Measurements from ENCODE around the gene MACROD2. TPM values are rescaled to one million over a fixed set of nuclear protein-coding genes. Genes with fewer than 3 reads are reported as not detected.

The MACROD2 gene
- total and polyA plus RNA-seq, 11 donors: 0.54 to 5.4 (median 2.4) TPM

DNA sequence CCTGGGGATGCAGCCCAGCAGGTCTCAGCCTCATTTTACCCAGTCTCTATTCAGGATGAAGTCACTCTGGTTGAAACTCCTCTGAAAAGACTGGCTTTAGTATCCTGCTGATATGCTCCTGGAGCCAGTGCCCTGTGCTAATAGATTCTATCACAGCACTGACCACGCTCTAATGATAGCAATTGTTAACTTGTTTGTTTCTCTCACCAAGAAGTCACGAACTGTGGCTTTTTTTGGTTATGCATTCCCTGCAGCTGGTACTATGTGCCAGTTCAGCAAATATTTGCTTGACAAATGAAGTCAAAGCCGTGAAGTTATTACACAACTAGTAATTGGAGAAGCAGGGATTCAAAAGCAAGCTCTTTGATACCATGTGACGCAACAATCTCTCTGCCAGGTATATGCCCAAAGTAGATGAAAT lies 1823.3 kb downstream of the MACROD2 start:
- Histone ChIP-seq H3K36me3 (no peaks in the 10 kb centered on the region), H3K27me3 (no peaks in the 10 kb centered on the region), H3K27ac (no peak overlapping the region), H3K9me3 (no peaks in the 10 kb centered on the region), H3K4me3 (no peak overlapping the region), H3K4me1 (no peaks in the 10 kb centered on the region)
- ATAC-seq (no peak), DNase-seq (no peak)
- TF ChIP-seq, protein P1, sequence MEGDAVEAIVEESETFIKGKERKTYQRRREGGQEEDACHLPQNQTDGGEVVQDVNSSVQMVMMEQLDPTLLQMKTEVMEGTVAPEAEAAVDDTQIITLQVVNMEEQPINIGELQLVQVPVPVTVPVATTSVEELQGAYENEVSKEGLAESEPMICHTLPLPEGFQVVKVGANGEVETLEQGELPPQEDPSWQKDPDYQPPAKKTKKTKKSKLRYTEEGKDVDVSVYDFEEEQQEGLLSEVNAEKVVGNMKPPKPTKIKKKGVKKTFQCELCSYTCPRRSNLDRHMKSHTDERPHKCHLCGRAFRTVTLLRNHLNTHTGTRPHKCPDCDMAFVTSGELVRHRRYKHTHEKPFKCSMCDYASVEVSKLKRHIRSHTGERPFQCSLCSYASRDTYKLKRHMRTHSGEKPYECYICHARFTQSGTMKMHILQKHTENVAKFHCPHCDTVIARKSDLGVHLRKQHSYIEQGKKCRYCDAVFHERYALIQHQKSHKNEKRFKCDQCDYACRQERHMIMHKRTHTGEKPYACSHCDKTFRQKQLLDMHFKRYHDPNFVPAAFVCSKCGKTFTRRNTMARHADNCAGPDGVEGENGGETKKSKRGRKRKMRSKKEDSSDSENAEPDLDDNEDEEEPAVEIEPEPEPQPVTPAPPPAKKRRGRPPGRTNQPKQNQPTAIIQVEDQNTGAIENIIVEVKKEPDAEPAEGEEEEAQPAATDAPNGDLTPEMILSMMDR (IDR thresholded peaks at IDR 0.05): no peak
- TF ChIP-seq POLR2A (IDR thresholded peaks at IDR 0.05): no peak
- intact Hi-C loops (cut with DNase I): no loop called here
- 76 to 92% (median 80%) methylated on average over 4 of the region's 4 CpGs for WGBS, 4 donors

DNA sequence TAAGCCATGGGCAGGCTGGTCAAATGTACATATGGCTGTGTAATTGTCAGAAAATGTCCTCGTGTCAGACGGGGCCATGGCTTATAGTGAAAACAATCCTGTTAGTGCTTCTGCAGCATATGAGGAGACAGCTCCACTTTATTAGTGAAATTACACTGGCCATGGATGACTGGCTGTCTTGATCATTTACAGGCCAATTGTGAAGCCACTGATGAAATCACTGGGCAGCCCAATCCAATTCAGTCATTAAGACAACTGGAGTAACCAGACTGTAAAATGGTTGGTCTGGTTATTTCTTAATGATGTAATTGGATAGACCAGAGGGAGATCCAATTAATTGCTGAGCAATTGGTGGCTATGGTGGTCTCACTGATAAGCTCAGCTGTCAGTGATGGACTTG lies 1828.4 kb downstream of the MACROD2 start:
- H3K27me3 ChIP-seq: no peaks in the 10 kb centered on the region
- DNase-seq (no peak), ATAC-seq (no peak)
- no peak overlapping the region for H3K27ac ChIP-seq
- H3K4me1 ChIP-seq: no peaks in the 10 kb centered on the region
- H3K4me3 ChIP-seq: no peak overlapping the region
- TF ChIP-seq, protein P1 (IDR thresholded peaks at IDR 0.05): no peak
- no peak for TF ChIP-seq POLR2A (IDR thresholded peaks at IDR 0.05)
- no peaks in the 10 kb centered on the region for H3K9me3 ChIP-seq
- H3K36me3 ChIP-seq: no peaks in the 10 kb centered on the region
- intact Hi-C loops (cut with DNase I): no loop called here
- WGBS, 4 donors: 47 to 93% (median 58%) methylated on average over 2 of the region's 2 CpGs

DNA sequence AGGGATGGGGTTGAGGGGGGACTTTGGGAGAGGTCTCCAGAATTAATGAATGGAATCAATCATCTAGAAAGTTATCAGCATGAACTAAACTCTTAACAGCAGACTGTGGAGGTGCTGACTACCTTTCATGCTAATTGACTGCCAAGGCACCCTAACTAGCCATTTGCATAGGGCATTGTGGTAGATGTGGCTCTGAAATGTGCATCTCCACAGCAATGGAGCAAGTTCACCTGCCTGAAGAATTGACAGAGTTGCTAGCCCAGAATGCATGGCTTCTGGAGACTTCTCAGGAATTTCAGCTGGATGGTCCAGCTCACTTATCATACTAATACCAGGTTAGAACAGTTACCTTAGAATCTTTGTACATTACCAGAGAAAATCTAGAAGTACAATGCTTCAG lies 1832.3 kb downstream of the MACROD2 start:
- Histone ChIP-seq H3K36me3 (no peaks in the 10 kb centered on the region), H3K27ac (no peak overlapping the region), H3K4me3 (no peak overlapping the region), H3K4me1 (no peaks in the 10 kb centered on the region), H3K27me3 (no peaks in the 10 kb centered on the region), H3K9me3 (no peaks in the 10 kb centered on the region)
- no peak for TF ChIP-seq POLR2A (IDR thresholded peaks at IDR 0.05)
- TF ChIP-seq, protein P1 (IDR thresholded peaks at IDR 0.05): no peak
- ATAC-seq (no peak), DNase-seq (no peak)
- intact Hi-C loops (cut with DNase I): no loop called here

DNA sequence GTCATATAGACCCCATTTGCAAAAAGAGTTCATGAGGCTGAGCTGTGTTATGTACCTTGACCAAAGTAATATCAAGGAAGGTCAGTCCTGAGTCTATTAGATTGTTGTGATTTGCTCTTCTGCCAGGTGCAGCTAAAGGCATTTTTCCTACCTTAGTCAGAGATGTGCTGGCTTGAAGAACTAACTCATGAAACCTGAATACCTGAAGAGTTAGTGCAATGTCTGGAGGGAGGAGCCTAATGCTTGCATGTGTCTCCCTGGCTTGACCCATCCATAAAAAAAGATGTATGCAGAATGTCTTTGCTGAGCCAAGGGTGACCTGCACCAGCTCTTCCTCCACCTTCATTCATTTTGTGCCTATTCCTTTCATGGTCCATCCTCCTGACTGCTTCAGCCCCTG lies 1835.9 kb downstream of the MACROD2 start:
- Histone ChIP-seq H3K4me3 (no peak overlapping the region), H3K9me3 (no peaks in the 10 kb centered on the region), H3K36me3 (no peaks in the 10 kb centered on the region), H3K4me1 (no peaks in the 10 kb centered on the region), H3K27me3 (no peaks in the 10 kb centered on the region), H3K27ac (no peak overlapping the region)
- DNase-seq (no peak), ATAC-seq (no peak)
- TF ChIP-seq, protein P1 (IDR thresholded peaks at IDR 0.05): no peak
- TF ChIP-seq POLR2A (IDR thresholded peaks at IDR 0.05): no peak
- intact Hi-C loops (cut with DNase I): no loop called here
